ENCODE measurements around the gene SERPINB2.
A peak's percentile ranks its signal among the peaks of the same experiment; 100 is the strongest.

SERPINB2 gene

DNA sequence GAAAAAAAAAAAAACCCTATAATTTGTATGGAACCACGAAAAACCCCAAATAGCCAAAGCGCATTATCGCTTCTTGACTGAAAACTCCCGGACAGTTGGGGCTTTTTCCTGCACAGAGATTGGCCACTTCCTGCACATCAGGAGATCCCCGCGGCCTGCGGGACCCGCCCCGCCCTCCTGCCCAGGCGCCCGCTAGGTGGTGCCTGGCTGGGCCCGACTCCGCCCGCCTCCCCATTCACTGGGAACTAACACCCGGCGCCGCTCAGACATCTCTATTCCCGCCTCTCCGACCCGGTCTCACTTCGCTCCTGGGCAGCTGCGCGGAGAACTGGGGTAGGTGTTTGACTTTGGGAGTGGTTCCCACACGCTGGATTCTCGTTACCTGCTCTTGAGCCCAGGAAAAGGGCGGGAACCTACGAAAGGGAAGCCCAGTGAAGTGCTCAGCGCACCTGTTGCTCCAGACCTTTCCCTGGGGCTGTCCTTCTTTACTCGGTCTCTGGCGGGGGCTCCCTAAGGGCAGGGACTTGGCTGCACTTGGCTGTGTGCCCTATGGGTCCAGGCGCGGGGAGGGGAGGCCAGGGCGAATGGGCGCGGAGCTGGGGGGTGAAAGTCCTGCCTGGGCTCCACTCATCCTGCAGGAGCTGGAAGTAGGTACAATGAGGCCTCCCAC is 61.7 kb downstream of the SERPINB2 start, which contains the start of gene HMSD:
TSS of gene HMSD (plus strand) at position 234 of the 670 bp plus-strand sequence. CDS start 4,155 bp downstream, outside the sequence.
- DNase-seq: no peak
- H3K27ac ChIP-seq: peak within 1 kb of the TSS in 1 of 2 donors; percentile 32
- peak within 1 kb of the TSS; percentile 37 to 50 for H3K4me3 ChIP-seq
- no peaks in the 10 kb centered on the region for H3K9me3 ChIP-seq
- intact Hi-C loops (cut with DNase I; ENCODE audit: low total_unique reads): no loop called here
- peaks cover 0 to 12% (median 6%) of the 10 kb centered on the region in 4 donors for H3K4me1 ChIP-seq
- H3K36me3 ChIP-seq: no peaks in the 10 kb centered on the region
- peaks cover 0 to 3% of the 10 kb centered on the region in 2 donors for H3K27me3 ChIP-seq
- peak in 1 of 2 experiments; percentile 47 for TF ChIP-seq CTCF (IDR thresholded peaks at IDR 0.05)

GRCh38 chr18:63951302-63951705 is 63.8 kb downstream of the SERPINB2 start:
- Histone ChIP-seq H3K4me1 (peaks cover 0 to 12% (median 6%) of the 10 kb centered on the region in 4 donors), H3K4me3 (no peak overlapping the region), H3K27me3 (peaks cover 0 to 10% of the 10 kb centered on the region in 2 donors), H3K36me3 (no peaks in the 10 kb centered on the region), H3K27ac (no peak overlapping the region), H3K9me3 (no peaks in the 10 kb centered on the region)
- intact Hi-C loops (cut with DNase I; ENCODE audit: low total_unique reads): loop anchor here (5.0 kb wide), 1 partner anchor 36 kb away; no protein-coding TSS in a partner anchor
- no peak for DNase-seq
- no peak for TF ChIP-seq CTCF (IDR thresholded peaks at IDR 0.05)

All from tibial artery (tissue), 4 donors.